K562 (cell line): Measurements from ENCODE around the gene RRP9. TPM values are rescaled to one million over a fixed set of nuclear protein-coding genes. Genes with fewer than 3 reads are reported as not detected.
A peak's percentile ranks its signal among the peaks of the same experiment; 100 is the strongest.

Experiments used
- ARNT ChIP-seq, 2 experiments: fragments of 450-650 bp; IDR thresholded peaks; 2 replicates each; pipeline ENCODE4 v1.6.1; 2016; ENCODE audit warnings: mild to moderate bottlenecking in 1 of 2
- CCNT2 ChIP-seq: IDR thresholded peaks from 2 replicates; pipeline ENCODE4 v1.6.1; 2011; ENCODE audit warnings: borderline replicate concordance, low read depth, mild to moderate bottlenecking, moderate library complexity, mixed read lengths, low read length; ENCODE audit not compliant: insufficient read length; ENCODE audit errors: extremely low read depth
- CREB5 ChIP-seq: fragments of 250-450 bp; sonication (Bioruptor Pico); IDR thresholded peaks from 2 replicates; pipeline ENCODE4 v1.5.0; 2020; ENCODE audit warnings: mild to moderate bottlenecking
- IFI16 ChIP-seq: fragments of 250-450 bp; sonication (Bioruptor Pico); IDR thresholded peaks from 2 replicates; pipeline ENCODE4 v2.1.2; 2022; ENCODE audit warnings: mild to moderate bottlenecking, inconsistent platforms
- KLF1 ChIP-seq: fragments of 450-650 bp; IDR thresholded peaks from 2 replicates; pipeline ENCODE4 v1.6.1; 2016; ENCODE audit warnings: missing genetic modification characterization, missing compliant biosample characterization
- NFE2 ChIP-seq: IDR thresholded peaks from 2 replicates; pipeline ENCODE4 v1.6.1; 2014; ENCODE audit warnings: antibody characterized with exemption, low read depth
- NFXL1 ChIP-seq: fragments of 450-650 bp; formaldehyde crosslinking; IDR thresholded peaks from 2 replicates; pipeline ENCODE4 v1.4.0; 2021; ENCODE audit warnings: mild to moderate bottlenecking
- ZBTB7A ChIP-seq: IDR thresholded peaks from 2 replicates; pipeline ENCODE4 v1.6.1; 2011; ENCODE audit warnings: low read depth, mild to moderate bottlenecking, low read length, moderate library complexity, borderline replicate concordance; ENCODE audit not compliant: control insufficient read depth
- ZNF140 ChIP-seq: fragments of 250-450 bp; sonication (Bioruptor Pico); IDR thresholded peaks from 2 replicates; pipeline ENCODE4 v1.8.0; 2021; ENCODE audit warnings: moderate library complexity, mild to moderate bottlenecking, inconsistent platforms
- ZNF175 ChIP-seq: fragments of 200-800 bp; sonication (Bioruptor generic); IDR thresholded peaks from 2 replicates; pipeline ENCODE4 v1.6.1; 2016; ENCODE audit warnings: low read depth, mild to moderate bottlenecking, missing genetic modification characterization, missing compliant biosample characterization
- ZNF318 ChIP-seq, 2 experiments: fragments of 450-650 bp; IDR thresholded peaks; 2 replicates each; pipeline ENCODE4 v1.6.1; 2016; ENCODE audit warnings: mild to moderate bottlenecking in 2 of 2, borderline replicate concordance in 1 of 2, low read depth in 1 of 2, moderate library complexity in 1 of 2
- ZNF41 ChIP-seq: fragments of 250-450 bp; sonication (Bioruptor Pico); conservative IDR thresholded peaks from 2 replicates; pipeline ENCODE4 v1.4.0; 2020; ENCODE audit warnings: mild to moderate bottlenecking
- polyA plus RNA-seq, 8 experiments: library from polyadenylated mRNA; depleted of rRNA in 4 of 8; stranded (reverse) in 5 of 8; unstranded in 3 of 8; fragments of >200 nt; fragmentation: Nextera tagmentation in 2 of 8; fragmentation: Illumina TruSeq in 1 of 8; extraction: Ambion mirVana in 2 of 8; extraction: Trizol in 1 of 8; gene quantifications; 2 replicates each; pipeline versions ENCODE4 v1.2.1 to v1.2.3, GENCODE V29; 2011 to 2014; ENCODE audit warnings: inconsistent platforms in 1 of 8, missing spikeins in 1 of 8
- total RNA-seq, 7 experiments: library from RNA; depleted of rRNA in 6 of 7; stranded (reverse); fragments of >200 nt in 6 of 7; fragmentation: Illumina TruSeq in 2 of 7; extraction: Trizol in 2 of 7; gene quantifications; 2 replicates each; pipeline versions ENCODE4 v1.2.1 to v1.2.3, GENCODE V29; 2011 to 2021; ENCODE audit warnings: low replicate concordance in 1 of 7
- TF ChIP-seq, protein P1 (sequence below): fragments of 200-800 bp; sonication (Bioruptor generic); IDR thresholded peaks from 2 replicates; pipeline ENCODE4 v1.6.1; 2017; ENCODE audit warnings: missing genetic modification characterization, missing compliant biosample characterization
- TF ChIP-seq, protein P2 (sequence below): fragments of 450-650 bp; formaldehyde crosslinking; conservative IDR thresholded peaks from 2 replicates; pipeline ENCODE4 v1.4.0; 2022; ENCODE audit warnings: mild to moderate bottlenecking, missing genetic modification characterization

Gene RRP9
- total and polyA plus RNA-seq, 9 of the 15 experiments (the other 6 are each of a cell fraction or from before 2014, with no cell fraction given), result 5.2 to 67.0 (median 45.9) TPM

- no peak for TF ChIP-seq ZNF140 (CRISPR knock-in tag)
- TF ChIP-seq ZNF41 (CRISPR knock-in tag), result no peak
- no peak for TF ChIP-seq CREB5 (CRISPR knock-in tag)
- no peak for TF ChIP-seq NFE2
- TF ChIP-seq IFI16 (CRISPR knock-in tag), result no peak
- TF ChIP-seq, protein P1, sequence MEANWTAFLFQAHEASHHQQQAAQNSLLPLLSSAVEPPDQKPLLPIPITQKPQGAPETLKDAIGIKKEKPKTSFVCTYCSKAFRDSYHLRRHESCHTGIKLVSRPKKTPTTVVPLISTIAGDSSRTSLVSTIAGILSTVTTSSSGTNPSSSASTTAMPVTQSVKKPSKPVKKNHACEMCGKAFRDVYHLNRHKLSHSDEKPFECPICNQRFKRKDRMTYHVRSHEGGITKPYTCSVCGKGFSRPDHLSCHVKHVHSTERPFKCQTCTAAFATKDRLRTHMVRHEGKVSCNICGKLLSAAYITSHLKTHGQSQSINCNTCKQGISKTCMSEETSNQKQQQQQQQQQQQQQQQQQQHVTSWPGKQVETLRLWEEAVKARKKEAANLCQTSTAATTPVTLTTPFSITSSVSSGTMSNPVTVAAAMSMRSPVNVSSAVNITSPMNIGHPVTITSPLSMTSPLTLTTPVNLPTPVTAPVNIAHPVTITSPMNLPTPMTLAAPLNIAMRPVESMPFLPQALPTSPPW (CRISPR knock-in tag), result peak; percentile 94
- TF ChIP-seq, protein P2, sequence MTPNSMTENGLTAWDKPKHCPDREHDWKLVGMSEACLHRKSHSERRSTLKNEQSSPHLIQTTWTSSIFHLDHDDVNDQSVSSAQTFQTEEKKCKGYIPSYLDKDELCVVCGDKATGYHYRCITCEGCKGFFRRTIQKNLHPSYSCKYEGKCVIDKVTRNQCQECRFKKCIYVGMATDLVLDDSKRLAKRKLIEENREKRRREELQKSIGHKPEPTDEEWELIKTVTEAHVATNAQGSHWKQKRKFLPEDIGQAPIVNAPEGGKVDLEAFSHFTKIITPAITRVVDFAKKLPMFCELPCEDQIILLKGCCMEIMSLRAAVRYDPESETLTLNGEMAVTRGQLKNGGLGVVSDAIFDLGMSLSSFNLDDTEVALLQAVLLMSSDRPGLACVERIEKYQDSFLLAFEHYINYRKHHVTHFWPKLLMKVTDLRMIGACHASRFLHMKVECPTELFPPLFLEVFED (CRISPR knock-in tag), result no peak
- no peak for TF ChIP-seq ARNT (IDR thresholded peaks at IDR 0.05)
- TF ChIP-seq NFXL1 (CRISPR knock-in tag), result no peak
- TF ChIP-seq ZNF318 (IDR thresholded peaks at IDR 0.05; ENCODE audit: borderline replicate concordance in 1 of 2, low read depth in 1 of 2), result no peak
- no peak for TF ChIP-seq ZNF175 (CRISPR knock-in tag)
- no peak for TF ChIP-seq KLF1 (tag)
- TF ChIP-seq CCNT2, result peak; percentile 45
- peak; percentile 61; the same call in 1 of the 2 replicates for TF ChIP-seq ZBTB7A
These were observed 25.9 kb upstream of the RRP9 start, which contains the start of gene PCBP4 (continued) for GRCh38 chr3:51967384-51968169.
